Heart right ventricle (tissue), 16 donors: ENCODE measurements around the gene AHR. TPM values are rescaled to one million over a fixed set of nuclear protein-coding genes. Genes with fewer than 3 reads are reported as not detected.

Source experiments
- ATAC-seq, 8 donors: fragments of 200-7000 bp; cut with Tn5 transposase; one replicate each; pipeline ENCODE4 v1.9.1; 2020; ENCODE audit warnings: mild to moderate bottlenecking in 8 of 8, moderate library complexity in 8 of 8, moderate number of reproducible peaks in 1 of 8
- DNase-seq, 2 donors: peaks; one replicate each; pipeline ENCODE4 v3.0.0-alpha.2; 2020
- H3K27ac ChIP-seq, 10 donors: fragments of 200-600 bp; sonication (generic) in 2 of 10; one replicate each; pipeline versions ENCODE4 v1.5.0 to v1.8.0; 2020 to 2022; ENCODE audit warnings: mild to moderate bottlenecking in 3 of 10
- H3K27me3 ChIP-seq, 7 donors: fragments of 200-600 bp; one replicate each; pipeline ENCODE4 v1.8.0; 2021 to 2022; ENCODE audit warnings: mild to moderate bottlenecking in 2 of 7
- H3K36me3 ChIP-seq, 9 donors: fragments of 200-600 bp; sonication (generic) in 1 of 9; one replicate each; pipeline versions ENCODE4 v1.5.0 to v1.8.0; 2020 to 2022; ENCODE audit warnings: mild to moderate bottlenecking in 2 of 9
- H3K4me1 ChIP-seq, 9 donors: fragments of 200-600 bp; sonication (generic) in 1 of 9; one replicate each; pipeline versions ENCODE4 v1.5.0 to v1.8.0; 2020 to 2022; ENCODE audit warnings: mild to moderate bottlenecking in 4 of 9
- H3K4me3 ChIP-seq, 10 donors: fragments of 200-600 bp; sonication (generic) in 2 of 10; one replicate each; pipeline versions ENCODE4 v1.5.0 to v1.8.0; 2020 to 2022; ENCODE audit warnings: mild to moderate bottlenecking in 7 of 10, moderate library complexity in 2 of 10
- H3K9me3 ChIP-seq, 11 donors: fragments of 200-600 bp in 10 of 11; sonication (generic) in 2 of 11; one replicate each; pipeline versions ENCODE4 v1.5.0 to v1.8.0; 2013 to 2022; ENCODE audit warnings: mild to moderate bottlenecking in 2 of 11, control low read depth in 1 of 11, moderate library complexity in 1 of 11
- CTCF ChIP-seq, 9 donors: fragments of 200-600 bp; sonication (generic) in 2 of 9; IDR thresholded peaks; one replicate each; pipeline versions ENCODE4 v1.5.0 to v1.8.0; 2021 to 2022; ENCODE audit warnings: antibody characterized with exemption in 9 of 9, mild to moderate bottlenecking in 5 of 9, moderate library complexity in 1 of 9
- WGBS, 2 donors: extraction: QIAGEN DNeasy Blood & Tissue Kit; methylation state at CpG; one replicate each; pipeline ENCODE4 v1.1.7; 2013; ENCODE audit warnings: inconsistent platforms in 1 of 2; 5-methylcytosine and 5-hydroxymethylcytosine counted together
- intact Hi-C, 10 donors: fragments of 100-400 bp; cut with DNase I; formaldehyde crosslinking; loops; one replicate each; pipeline versions ENCODE4 v1.11.1 to v1.14.2; 2022
- polyA plus RNA-seq, 2 donors: library from polyadenylated mRNA; stranded (reverse); fragments of 200-250 nt; gene quantifications; one replicate each; pipeline ENCODE4 v1.2.3, GENCODE V29; 2013
- total RNA-seq, 10 donors: library from RNA; stranded (reverse); fragmentation: NEBNext Ultra II Directional in 3 of 10; extraction: Animal tissue kit (Norgen Biotek cat#: 25700) in 3 of 10; gene quantifications; one replicate each; pipeline versions ENCODE4 v1.2.1 to v1.2.4, GENCODE V29; 2021 to 2023
- donor health status: Arrhythmogenic right ventricular cardiomyopathy.
- donor health status: ischemic (EF 13 %, LVEDD 7.1; RV severe dilation, severe dysfunction).
- donor health status: healthy with polysubstance abuse.
- donor health status: DM: no; HTN: yes; CAD: no.
- donor health status: DM: no; HTN: no; CAD: no.
- donor health status: ischemic (EF 25% LVEDD 6.9; RV normal size, moderate dysfunction).
- donor health status: ischemic (EF 25% LVEDD 5.7; RV mildly dilated, moderate dysfunction).
- donor health status: healthy.
- donor health status: DM: yes; HTN: yes; CAD: no.
- donor health status: Ischemic cardiomyopathy.
- donor health status: ischemic (EF 35%, LVEDD 5.7; RV mildly dilated, moderate dysfunction).
- donor health status: nonischemic (EF 11% LVEDD 7.7; RV severe dilation, severe dysfunction).
- donor health status: DM: yes; HTN: yes; CAD: no.
- donor health status: PGD.
- donor health status: ischemic (EF 29% LVEDD 5.4; RV normal size, mild dysfunction).
- donor health status: nonischemic (EF 23%, LVEDD 6.1; RV moderate dilation, normal function).

AHR gene
- total and polyA plus RNA-seq, 12 donors = 5.3 to 52.8 (median 33.0) TPM

GRCh38 chr7:17371671-17372524 is 73.4 kb downstream of the AHR start:
- no peaks in the 10 kb centered on the region for H3K27me3 ChIP-seq
- ATAC-seq (peak in 1 of 8 donors; percentile 52), DNase-seq (no peak)
- no peaks in the 10 kb centered on the region for H3K36me3 ChIP-seq
- TF ChIP-seq CTCF (IDR thresholded peaks at IDR 0.05) = no peak
- H3K27ac ChIP-seq = peak overlapping the region in 1 of 10 donors; percentile 37
- 73 to 78% methylated on average over 3 of the region's 3 CpGs for WGBS, 2 donors
- H3K4me1 ChIP-seq = peaks cover 0 to 42% (median 0%) of the 10 kb centered on the region in 9 donors
- H3K9me3 ChIP-seq = no peaks in the 10 kb centered on the region
- H3K4me3 ChIP-seq = no peak overlapping the region
- intact Hi-C loops = no loop called here

- no peak for ATAC-seq
Observed at GRCh38 chr7:17374157-17374556, 75.7 kb downstream of the AHR start.

GRCh38 chr7:17374654-17375053 is 76.2 kb downstream of the AHR start:
- H3K27ac ChIP-seq = no peak overlapping the region
- intact Hi-C loops = no loop called here
- TF ChIP-seq CTCF (IDR thresholded peaks at IDR 0.05) = no peak
- 80 to 87% methylated on average over 5 of the region's 5 CpGs for WGBS, 2 donors
- no peaks in the 10 kb centered on the region for H3K27me3 ChIP-seq
- peaks cover 0 to 27% (median 0%) of the 10 kb centered on the region in 9 donors for H3K4me1 ChIP-seq
- no peak for DNase-seq
- no peak overlapping the region for H3K4me3 ChIP-seq
- no peaks in the 10 kb centered on the region for H3K9me3 ChIP-seq
- no peak for ATAC-seq
- H3K36me3 ChIP-seq = no peaks in the 10 kb centered on the region

More at GRCh38 chr7:17374157-17374556, 75.7 kb downstream of the AHR start:
- H3K9me3 ChIP-seq = no peaks in the 10 kb centered on the region
- no peak for TF ChIP-seq CTCF (IDR thresholded peaks at IDR 0.05)
- no peak for DNase-seq
- WGBS, 2 donors = 97 to 98% methylated on average over 4 of the region's 4 CpGs
- no peaks in the 10 kb centered on the region for H3K36me3 ChIP-seq
- H3K4me1 ChIP-seq = peaks cover 0 to 32% (median 0%) of the 10 kb centered on the region in 9 donors
- no peak overlapping the region for H3K4me3 ChIP-seq
- no peak overlapping the region for H3K27ac ChIP-seq
- H3K27me3 ChIP-seq = no peaks in the 10 kb centered on the region
- intact Hi-C loops = no loop called here

- intact Hi-C loops = no loop called here
Observed at GRCh38 chr7:17376595-17376994, 78.1 kb downstream of the AHR start.

More at GRCh38 chr7:17376595-17376994, 78.1 kb downstream of the AHR start:
- DNase-seq = no peak
- no peaks in the 10 kb centered on the region for H3K27me3 ChIP-seq
- 90 to 98% methylated on average over 1 of the region's 1 CpG for WGBS, 2 donors
- no peak overlapping the region for H3K27ac ChIP-seq
- no peak for TF ChIP-seq CTCF (IDR thresholded peaks at IDR 0.05)
- no peak for ATAC-seq
- no peaks in the 10 kb centered on the region for H3K9me3 ChIP-seq
- H3K4me1 ChIP-seq = peaks cover 0 to 8% (median 0%) of the 10 kb centered on the region in 9 donors
- H3K4me3 ChIP-seq = no peak overlapping the region
- H3K36me3 ChIP-seq = no peaks in the 10 kb centered on the region
